ENCODE results near the gene ZCWPW2.

Gene ZCWPW2

GRCh38 chr3:28556195-28556594 lies 207.7 kb downstream of the ZCWPW2 start:
- Histone ChIP-seq H3K27ac (ENCODE audit: extremely low read depth, low read depth, low read length) (no peak overlapping the region), H3K36me3 (ENCODE audit: control insufficient read depth in 2 of 2, insufficient read depth in 1 of 2, low read length in 2 of 2) (no peaks in the 10 kb centered on the region), H3K4me1 (ENCODE audit: control insufficient read depth, insufficient read depth, low read length) (no peaks in the 10 kb centered on the region), H3K9me3 (ENCODE audit: control insufficient read depth, insufficient read depth, low read depth, low read length) (no peaks in the 10 kb centered on the region), H3K4me3 (ENCODE audit: low read depth, low read length) (no peak overlapping the region)
- POLR2A ChIA-PET: no interaction called here
- CTCF ChIA-PET: interaction anchor here (0.7 kb wide), 1 partner anchor 11 kb away, joined by 3 read pairs; no protein-coding TSS in a partner anchor
- TF ChIP-seq ZNF121 (tag by site-specific recombination; IDR thresholded peaks at IDR 0.05) (no peak), ZBTB8A (tag by site-specific recombination; IDR thresholded peaks at IDR 0.05) (no peak), ZNF549 (tag by site-specific recombination; IDR thresholded peaks at IDR 0.05) (no peak), PRDM4 (tag by site-specific recombination; IDR thresholded peaks at IDR 0.05) (no peak), ZNF239 (tag by site-specific recombination; IDR thresholded peaks at IDR 0.05) (no peak), ZNF354C (tag by site-specific recombination; IDR thresholded peaks at IDR 0.05; ENCODE audit: borderline replicate concordance, low read depth) (no peak), GLIS1 (tag by site-specific recombination; IDR thresholded peaks at IDR 0.05) (no peak), ZNF398 (tag by site-specific recombination; IDR thresholded peaks at IDR 0.05) (no peak), ZNF37A (tag by site-specific recombination; IDR thresholded peaks at IDR 0.05) (no peak), ZNF169 (tag by site-specific recombination; IDR thresholded peaks at IDR 0.05) (no peak), ZBTB10 (tag by site-specific recombination; IDR thresholded peaks at IDR 0.05) (no peak), KLF10 (tag by site-specific recombination; IDR thresholded peaks at IDR 0.05) (no peak), ZNF785 (tag by site-specific recombination; IDR thresholded peaks at IDR 0.05) (no peak), ZNF701 (tag by site-specific recombination; IDR thresholded peaks at IDR 0.05) (no peak), ZNF202 (tag by site-specific recombination; IDR thresholded peaks at IDR 0.05; ENCODE audit: borderline replicate concordance) (no peak), ZNF768 (tag by site-specific recombination; IDR thresholded peaks at IDR 0.05) (no peak), ZXDB (tag by site-specific recombination; IDR thresholded peaks at IDR 0.05) (no peak), ZNF654 (tag by site-specific recombination; IDR thresholded peaks at IDR 0.05; ENCODE audit: low read depth) (no peak), ZNF223 (tag by site-specific recombination; IDR thresholded peaks at IDR 0.05) (no peak)

GRCh38 chr3:28564211-28564610 lies 215.7 kb downstream of the ZCWPW2 start:
- H3K4me1 ChIP-seq (ENCODE audit: control insufficient read depth, insufficient read depth, low read length): no peaks in the 10 kb centered on the region
- no peaks in the 10 kb centered on the region for H3K36me3 ChIP-seq (ENCODE audit: control insufficient read depth in 2 of 2, insufficient read depth in 1 of 2, low read length in 2 of 2)
- no peak overlapping the region for H3K27ac ChIP-seq (ENCODE audit: extremely low read depth, low read depth, low read length)
- no peak overlapping the region for H3K4me3 ChIP-seq (ENCODE audit: low read depth, low read length)
- ChIA-PET POLR2A (no interaction called here), CTCF (no interaction called here)
- H3K9me3 ChIP-seq (ENCODE audit: control insufficient read depth, insufficient read depth, low read depth, low read length): no peaks in the 10 kb centered on the region
- TF ChIP-seq ZBTB49 (tag by site-specific recombination; IDR thresholded peaks at IDR 0.05; ENCODE audit: low read depth) (no peak), ZNF157 (tag by site-specific recombination; IDR thresholded peaks at IDR 0.05) (no peak), ZNF214 (tag by site-specific recombination; IDR thresholded peaks at IDR 0.05; ENCODE audit: borderline replicate concordance) (no peak), ZNF76 (tag by site-specific recombination; IDR thresholded peaks at IDR 0.05; ENCODE audit: borderline replicate concordance, low read depth) (no peak), ZNF629 (tag by site-specific recombination; IDR thresholded peaks at IDR 0.05) (no peak), ZNF785 (tag by site-specific recombination; IDR thresholded peaks at IDR 0.05) (no peak), ZBTB10 (tag by site-specific recombination; IDR thresholded peaks at IDR 0.05) (no peak), ZNF138 (tag by site-specific recombination; IDR thresholded peaks at IDR 0.05; ENCODE audit: borderline replicate concordance) (no peak)

Data from HEK293 (cell line).